ENCODE results near the gene MRRF. TPM values are rescaled to one million over a fixed set of nuclear protein-coding genes. Genes with fewer than 3 reads are reported as not detected.

The MRRF gene
- total and polyA plus RNA-seq, 2 donors (not counting 3 experiments of a cell fraction or from before 2014, with no cell fraction given), result 27.2 to 36.4 TPM

DNA sequence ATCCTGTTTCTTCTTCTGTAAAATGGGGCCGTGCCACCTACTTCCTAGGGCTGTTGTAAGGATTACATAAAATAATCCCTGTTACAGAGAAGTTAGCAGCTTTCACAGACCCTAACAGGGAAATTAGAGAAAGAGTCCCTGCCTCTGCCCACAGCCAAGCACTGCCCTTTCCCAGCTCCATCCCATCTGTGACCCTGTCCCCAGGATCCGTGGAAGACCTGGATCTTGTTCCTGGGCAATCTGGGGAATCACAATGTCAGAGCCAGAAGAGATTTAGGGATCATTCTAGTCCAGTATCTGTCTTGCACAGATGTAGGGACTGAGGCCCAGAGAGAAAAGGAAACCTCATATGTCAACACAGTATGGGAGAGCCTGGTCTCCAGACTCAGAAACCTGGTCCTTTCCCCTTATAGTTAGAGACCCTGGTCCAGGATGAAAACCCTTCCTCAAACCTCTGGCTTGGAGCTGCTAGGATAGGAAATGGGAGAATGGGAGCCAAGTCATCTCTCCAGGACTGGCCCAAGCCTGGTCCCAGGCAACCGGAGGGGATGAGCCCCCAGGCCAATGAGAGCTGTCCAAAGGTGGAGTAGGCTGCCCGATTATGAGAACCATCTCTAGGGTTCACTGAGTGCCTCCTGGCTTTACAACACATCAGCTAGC lies 48.4 kb upstream of the MRRF start:
- H2AFZ ChIP-seq (ENCODE audit: low read depth, low read length), result no peak overlapping the region
- H3K27me3 ChIP-seq (ENCODE audit: control insufficient read depth in 2 of 2, insufficient read depth in 2 of 2, low read length in 2 of 2), result peaks cover 19 to 36% of the 10 kb centered on the region in 2 experiments
- no peaks in the 10 kb centered on the region for H3K9me1 ChIP-seq (replicated peaks; ENCODE audit: control insufficient read depth, extremely low read depth, insufficient read depth, low read length)
- CTCF ChIA-PET, result interaction anchor here (1.0 kb wide), 2 partner anchors 15 to 64 kb away, joined by 3 read pairs; no protein-coding TSS in a partner anchor
- TF ChIP-seq MYC (IDR thresholded peaks at IDR 0.05; ENCODE audit: low read depth, low read length) (no peak), CTCF (IDR thresholded peaks at IDR 0.05; ENCODE audit: extremely low read depth in 1 of 2, insufficient read depth in 1 of 2, low read depth in 1 of 2, low read length in 2 of 2) (no peak), EZH2 (IDR thresholded peaks at IDR 0.05; ENCODE audit: borderline replicate concordance, low read depth, low read length, severe bottlenecking) (no peak), FOS (IDR thresholded peaks at IDR 0.05; ENCODE audit: borderline replicate concordance, insufficient read depth, low read length) (no peak), MAX (IDR thresholded peaks at IDR 0.05; ENCODE audit: insufficient read depth, insufficient read length) (no peak), POLR2A (IDR thresholded peaks at IDR 0.05; ENCODE audit: low read depth, low read length) (no peak), POLR2AphosphoS5 (IDR thresholded peaks at IDR 0.05; ENCODE audit: insufficient read depth, low read depth, low read length) (no peak), JUN (IDR thresholded peaks at IDR 0.05; ENCODE audit: borderline replicate concordance, insufficient read depth, insufficient read length, low read depth) (no peak), GATA2 (IDR thresholded peaks at IDR 0.05; ENCODE audit: insufficient read depth, insufficient read length, low read depth, low read length) (no peak)
- no peak overlapping the region for H3K9ac ChIP-seq (replicated peaks; ENCODE audit: extremely low read depth, insufficient read depth, low read length)
- H3K27ac ChIP-seq (ENCODE audit: insufficient read depth, low read depth, low read length), result no peak overlapping the region
- FAIRE-seq, result no peak
- no TSS peak for BruUV-seq (replicated peaks)
- POLR2A ChIA-PET, result no interaction called here
- dilution Hi-C loops (cut with MboI; ENCODE audit: extremely low pct_ligation_motif_present, low sequenced_read_pairs) (no loop called here), intact Hi-C loops (cut with micrococcal nuclease) (no loop called here)
- H3K4me2 ChIP-seq (ENCODE audit: insufficient read depth, low read length), result no peak overlapping the region
- H4K20me1 ChIP-seq (replicated peaks; ENCODE audit: control insufficient read depth, extremely low read depth, insufficient read depth, low read length), result no peaks in the 10 kb centered on the region
- no peaks in the 10 kb centered on the region for H3K9me3 ChIP-seq (replicated peaks; ENCODE audit: control insufficient read depth, insufficient read depth, low read length)
- H3K4me1 ChIP-seq (ENCODE audit: control insufficient read depth, extremely low read depth, insufficient read depth, low read length), result peaks cover 9% of the 10 kb centered on the region
- H3K36me3 ChIP-seq (ENCODE audit: control insufficient read depth in 2 of 2, extremely low read depth in 1 of 2, insufficient read depth in 2 of 2, low read length in 2 of 2), result no peaks in the 10 kb centered on the region
- H3K79me2 ChIP-seq (ENCODE audit: control insufficient read depth, insufficient read depth, low read length), result no peaks in the 10 kb centered on the region
- no peak for DNase-seq (ENCODE audit: low read depth, low spot score)
- no peak overlapping the region for H3K4me3 ChIP-seq (replicated peaks in 1 of 3; ENCODE audit: insufficient read depth in 1 of 3, low read depth in 1 of 3, low read length in 3 of 3)

All from endothelial cell of umbilical vein (primary cell).